GM10266 (cell line): ENCODE data around the gene CYFIP2.

Experiments used
- DNase-seq: peaks from one replicate; pipeline ENCODE4 v3.0.0; 2012; ENCODE audit errors: extremely low spot score
- TF ChIP-seq, protein P1 (sequence below): IDR thresholded peaks from 2 replicates; pipeline ENCODE4 v1.5.1; 2012; ENCODE audit warnings: mild to moderate bottlenecking, low read depth; ENCODE audit not compliant: control insufficient read depth, insufficient read depth; ENCODE audit errors: missing control alignments

Gene CYFIP2

GRCh38 chr5:157279605-157280239 lies 13.8 kb downstream of the CYFIP2 start:
- DNase-seq = no peak

DNA sequence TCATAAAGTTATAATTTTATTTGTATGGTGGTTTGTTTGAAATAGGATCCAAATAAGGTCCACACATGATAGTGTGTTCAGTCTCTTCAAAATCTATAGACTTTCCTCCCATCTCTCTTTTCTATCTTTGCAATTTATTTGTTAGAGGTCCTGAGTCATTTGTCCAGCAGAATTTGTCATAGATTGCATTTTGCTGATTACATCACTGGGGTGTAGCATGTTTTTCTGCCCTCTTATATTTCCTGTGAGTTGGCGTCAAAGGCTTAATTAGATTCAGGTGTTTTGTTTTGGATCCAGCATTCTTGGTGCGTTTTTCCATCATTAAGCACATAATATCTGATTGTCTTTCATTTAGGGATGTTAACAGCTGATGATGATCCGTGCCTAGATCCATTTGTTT lies 15.0 kb downstream of the CYFIP2 start:
- TF ChIP-seq, protein P1, sequence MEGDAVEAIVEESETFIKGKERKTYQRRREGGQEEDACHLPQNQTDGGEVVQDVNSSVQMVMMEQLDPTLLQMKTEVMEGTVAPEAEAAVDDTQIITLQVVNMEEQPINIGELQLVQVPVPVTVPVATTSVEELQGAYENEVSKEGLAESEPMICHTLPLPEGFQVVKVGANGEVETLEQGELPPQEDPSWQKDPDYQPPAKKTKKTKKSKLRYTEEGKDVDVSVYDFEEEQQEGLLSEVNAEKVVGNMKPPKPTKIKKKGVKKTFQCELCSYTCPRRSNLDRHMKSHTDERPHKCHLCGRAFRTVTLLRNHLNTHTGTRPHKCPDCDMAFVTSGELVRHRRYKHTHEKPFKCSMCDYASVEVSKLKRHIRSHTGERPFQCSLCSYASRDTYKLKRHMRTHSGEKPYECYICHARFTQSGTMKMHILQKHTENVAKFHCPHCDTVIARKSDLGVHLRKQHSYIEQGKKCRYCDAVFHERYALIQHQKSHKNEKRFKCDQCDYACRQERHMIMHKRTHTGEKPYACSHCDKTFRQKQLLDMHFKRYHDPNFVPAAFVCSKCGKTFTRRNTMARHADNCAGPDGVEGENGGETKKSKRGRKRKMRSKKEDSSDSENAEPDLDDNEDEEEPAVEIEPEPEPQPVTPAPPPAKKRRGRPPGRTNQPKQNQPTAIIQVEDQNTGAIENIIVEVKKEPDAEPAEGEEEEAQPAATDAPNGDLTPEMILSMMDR = no peak
- DNase-seq = no peak

More at GRCh38 chr5:157279605-157280239, 13.8 kb downstream of the CYFIP2 start:
- TF ChIP-seq, protein P1 = no peak

DNA sequence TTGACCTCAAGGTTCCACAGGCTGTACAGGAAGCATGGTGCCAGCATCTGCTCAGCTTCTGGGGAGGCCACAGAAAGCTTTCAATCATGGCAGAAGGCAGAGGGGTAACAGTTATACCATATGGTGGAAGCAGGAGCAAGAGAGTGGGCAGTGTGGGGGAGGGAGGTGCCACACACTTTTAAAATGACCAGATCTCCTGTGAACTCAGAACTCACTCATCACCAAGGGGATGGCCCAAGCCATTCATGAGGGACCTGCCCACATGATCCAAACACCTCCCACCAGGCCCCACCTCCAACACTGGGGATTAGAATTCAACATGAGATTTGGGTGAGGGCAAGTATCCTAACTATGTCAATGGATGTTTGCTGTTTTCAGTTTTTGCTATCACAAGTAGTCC lies 16.2 kb downstream of the CYFIP2 start:
- no peak for DNase-seq
- TF ChIP-seq, protein P1 = no peak

GRCh38 chr5:157283434-157283833 lies 17.5 kb downstream of the CYFIP2 start:
- TF ChIP-seq, protein P1 = no peak
- DNase-seq = no peak

- DNase-seq = no peak
- TF ChIP-seq, protein P1 = no peak
These were observed 18.7 kb downstream of the CYFIP2 start for GRCh38 chr5:157284458-157285212.

DNA sequence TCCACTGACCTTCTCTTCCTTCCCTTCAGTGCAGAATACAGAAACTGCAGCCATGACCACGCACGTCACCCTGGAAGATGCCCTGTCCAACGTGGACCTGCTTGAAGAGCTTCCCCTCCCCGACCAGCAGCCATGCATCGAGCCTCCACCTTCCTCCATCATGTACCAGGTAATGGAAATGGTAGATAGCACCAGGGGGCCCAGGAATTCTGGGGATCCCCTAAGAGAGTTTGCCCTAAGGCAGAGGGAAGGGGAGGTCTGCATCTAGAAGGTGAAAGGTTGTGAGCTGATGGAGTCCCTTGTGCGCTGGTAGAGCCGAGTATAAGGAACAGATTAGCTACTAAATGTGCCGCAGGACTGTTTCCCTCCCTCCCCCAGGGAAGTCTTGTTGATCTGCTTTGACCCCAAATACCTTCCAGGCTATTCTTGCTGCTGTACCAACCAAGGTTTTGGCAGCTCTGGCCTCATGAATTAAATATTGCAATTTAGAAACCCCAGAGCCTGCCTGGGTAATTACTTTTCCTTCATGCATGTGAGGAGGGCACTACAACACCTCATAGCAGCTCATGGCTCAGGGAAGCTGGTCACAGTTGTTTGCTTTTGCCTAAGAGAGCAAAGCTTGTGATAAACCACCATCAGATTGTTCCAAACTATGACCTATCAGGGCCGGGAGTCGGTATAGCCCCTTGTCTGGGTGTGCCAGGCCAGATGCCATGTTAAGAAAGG lies 19.6 kb downstream of the CYFIP2 start:
- TF ChIP-seq, protein P1 = no peak
- DNase-seq = no peak

- no peak for DNase-seq
- TF ChIP-seq, protein P1 = no peak
These were observed 20.9 kb downstream of the CYFIP2 start for GRCh38 chr5:157286761-157287211.
